HCT116 (cell line): Measurements from ENCODE around the gene TNNI2.

Experiments
- CTCF ChIP-seq, 3 experiments: fragments of 200-600 bp in 1 of 3; sonication (generic) in 1 of 3; IDR thresholded peaks in 2 of 3; conservative IDR thresholded peaks in 1 of 3; 2 replicates each; pipeline ENCODE4 v1.5.1; 2012 to 2017; ENCODE audit warnings: low read depth in 2 of 3, low read length in 2 of 3, antibody characterized with exemption in 1 of 3, borderline replicate concordance in 1 of 3, control low read depth in 1 of 3, mild to moderate bottlenecking in 1 of 3, mixed read lengths in 1 of 3, mixed run types in 1 of 3, moderate library complexity in 1 of 3; ENCODE audit not compliant: insufficient read depth in 1 of 3
- EGR1 ChIP-seq: IDR thresholded peaks from 2 replicates; pipeline ENCODE4 v1.6.1; 2012; ENCODE audit warnings: low read depth
- EZH2 ChIP-seq: fragments of 200-600 bp; sonication (generic); IDR thresholded peaks from 2 replicates; pipeline ENCODE4 v1.6.1; 2017; ENCODE audit warnings: antibody characterized with exemption, mixed run types
- POLR2A ChIP-seq: IDR thresholded peaks from 2 replicates; pipeline ENCODE4 v1.7.0; 2011; ENCODE audit warnings: borderline replicate concordance; ENCODE audit not compliant: insufficient read depth, insufficient read length; ENCODE audit errors: extremely low read depth
- POLR2AphosphoS5 ChIP-seq: IDR thresholded peaks from 2 replicates; pipeline ENCODE4 v1.6.1; 2011; ENCODE audit warnings: mild to moderate bottlenecking, low read depth, low read length, moderate library complexity
- SP1 ChIP-seq: IDR thresholded peaks from 2 replicates; pipeline ENCODE4 v1.6.1; 2012; ENCODE audit warnings: low read depth
- SRF ChIP-seq: IDR thresholded peaks from 2 replicates; pipeline ENCODE4 v1.6.1; 2012; ENCODE audit warnings: low read depth

GRCh38 chr11:1872267-1872985, 33.6 kb downstream of the TNNI2 start:
- TF ChIP-seq POLR2A, result no peak
- no peak for TF ChIP-seq CTCF (IDR thresholded peaks at IDR 0.05 in 2 of 3, conservative IDR thresholded peaks at IDR 0.05 in 1 of 3; ENCODE audit: borderline replicate concordance in 1 of 3, insufficient read depth in 1 of 3, low read depth in 2 of 3, low read length in 2 of 3)
- TF ChIP-seq POLR2AphosphoS5, result no peak
- no peak for TF ChIP-seq SP1
- no peak for TF ChIP-seq EZH2
- no peak for TF ChIP-seq EGR1
- TF ChIP-seq SRF, result no peak
